HCT116 (cell line): ENCODE data around the gene C1orf50. TPM values are rescaled to one million over a fixed set of nuclear protein-coding genes. Genes with fewer than 3 reads are reported as not detected.
A peak's percentile ranks its signal among the peaks of the same experiment; 100 is the strongest.

Experiments
- ATAC-seq: fragments of 200-7000 bp; cut with Tn5 transposase; 2 replicates; pipeline ENCODE4 v1.9.1; 2020; ENCODE audit warnings: mild to moderate bottlenecking, moderate library complexity
- BruUV-seq: library from RNA; stranded (reverse); fragments of 400-500 nt; replicated peaks from 2 replicates; lab custom pipeline; 2021; lab: Mats Ljungman, UMichigan
- CTCF ChIA-PET: fragments of 300-600 bp; sonication (Branson Sonifier 250); formaldehyde crosslinking; loops from one replicate; lab custom pipeline; 2021; ENCODE audit warnings: antibody characterized with exemption; lab: Charles Lee
- POLR2A ChIA-PET: fragments of 300-600, 350-600 bp; sonication (Branson Sonifier 250); formaldehyde crosslinking; loops from one replicate; lab custom pipeline; 2021; ENCODE audit warnings: antibody characterized with exemption; lab: Charles Lee
- RAD21 ChIA-PET, 2 experiments: fragments of 300-600 bp; sonication (Branson Sonifier 250); formaldehyde crosslinking; loops; one replicate each; lab custom pipeline; 2023; ENCODE audit warnings: low total read pairs in 2 of 2; ENCODE audit not compliant: uncharacterized antibody in 2 of 2, unreplicated experiment in 2 of 2, low non-redundant PET in 1 of 2; lab: Charles Lee
- DNase-seq: peaks from one replicate; pipeline ENCODE4 v3.0.0-alpha.2; 2010; ENCODE audit warnings: low read depth, low spot score
- H2AFZ ChIP-seq: fragments of 200-600 bp; shearing (Covaris generic), sonication (generic); 2 replicates; pipeline ENCODE4 v1.6.1; 2017; ENCODE audit warnings: low read depth, mixed run types, mixed read lengths, antibody characterized with exemption, low read length; ENCODE audit not compliant: poor library complexity, severe bottlenecking
- H3K27ac ChIP-seq: 2 replicates; pipeline ENCODE4 v1.5.1; 2012; ENCODE audit warnings: low read depth, low read length
- H3K27me3 ChIP-seq: fragments of 200-600 bp; sonication (generic); 2 replicates; pipeline ENCODE4 v1.6.1; 2016; ENCODE audit warnings: mixed run types, low read length, mixed read lengths; ENCODE audit not compliant: insufficient read depth
- H3K36me3 ChIP-seq, 2 experiments: fragments of 200-500 bp in 1 of 2; fragments of 200-600 bp in 1 of 2; sonication (Bioruptor generic) in 1 of 2; sonication (generic) in 1 of 2; 2 replicates each; pipeline versions ENCODE4 v1.5.1 to v1.6.1; 2014 to 2016; ENCODE audit warnings: low read length in 2 of 2, inconsistent platforms in 1 of 2, mixed read lengths in 1 of 2, mixed run types in 1 of 2; ENCODE audit not compliant: insufficient read depth in 2 of 2, control insufficient read depth in 1 of 2
- H3K4me1 ChIP-seq, 2 experiments: fragments of 200-600 bp in 1 of 2; sonication (generic) in 1 of 2; 2 replicates each; pipeline versions ENCODE4 v1.5.1 to v1.6.1; 2012 to 2017; ENCODE audit warnings: low read length in 2 of 2, inconsistent platforms in 1 of 2, mild to moderate bottlenecking in 1 of 2, mixed read lengths in 1 of 2, mixed run types in 1 of 2, moderate library complexity in 1 of 2; ENCODE audit not compliant: insufficient read depth in 2 of 2, control insufficient read depth in 1 of 2
- H3K4me2 ChIP-seq: fragments of 200-600 bp; sonication (generic); 2 replicates; pipeline ENCODE4 v1.6.1; 2017; ENCODE audit warnings: mixed run types, low read length, mixed read lengths
- H3K4me3 ChIP-seq, 2 experiments: fragments of 200-600 bp in 1 of 2; sonication (generic) in 1 of 2; replicated peaks in 1 of 2; 2 replicates each; pipeline ENCODE4 v1.5.1; 2011 to 2016; ENCODE audit warnings: low read length in 2 of 2, control low read depth in 1 of 2, low read depth in 1 of 2, mild to moderate bottlenecking in 1 of 2, mixed read lengths in 1 of 2, mixed run types in 1 of 2
- H3K79me2 ChIP-seq: fragments of 200-600 bp; sonication (generic); 2 replicates; pipeline ENCODE4 v1.6.1; 2017; ENCODE audit warnings: mild to moderate bottlenecking, mixed run types, low read length, moderate library complexity, mixed read lengths; ENCODE audit not compliant: insufficient read depth
- H3K9ac ChIP-seq: fragments of 200-600 bp; sonication (generic); 2 replicates; pipeline ENCODE4 v1.6.1; 2016; ENCODE audit warnings: low read length, mixed read lengths
- H3K9me2 ChIP-seq: fragments of 200-600 bp; sonication (generic), shearing (Covaris generic); 2 replicates; pipeline ENCODE4 v1.6.1; 2017; ENCODE audit warnings: mixed run types, mild to moderate bottlenecking, moderate library complexity; ENCODE audit not compliant: insufficient read depth
- H3K9me3 ChIP-seq, 2 experiments: fragments of 200-500 bp in 1 of 2; fragments of 200-600 bp in 1 of 2; sonication (Bioruptor generic) in 1 of 2; sonication (generic) in 1 of 2; 2 replicates each; pipeline ENCODE4 v1.6.1; 2014 to 2017; ENCODE audit warnings: low read length in 2 of 2, mixed read lengths in 2 of 2, inconsistent platforms in 1 of 2, low read depth in 1 of 2, mild to moderate bottlenecking in 1 of 2, mixed run types in 1 of 2, moderate library complexity in 1 of 2; ENCODE audit not compliant: control insufficient read depth in 1 of 2, insufficient read depth in 1 of 2
- H4K20me1 ChIP-seq: fragments of 200-600 bp; sonication (generic), shearing (Covaris generic); 2 replicates; pipeline ENCODE4 v1.6.1; 2017; ENCODE audit warnings: mixed run types, mild to moderate bottlenecking, moderate library complexity; ENCODE audit not compliant: insufficient read depth
- ATF3 ChIP-seq: IDR thresholded peaks from 2 replicates; pipeline ENCODE4 v1.6.1; 2012
- CBX3 ChIP-seq: IDR thresholded peaks from 2 replicates; pipeline ENCODE4 v1.6.1; 2012; ENCODE audit warnings: low read depth
- CEBPB ChIP-seq: IDR thresholded peaks from 2 replicates; pipeline ENCODE4 v1.6.1; 2012; ENCODE audit warnings: low read depth
- CTCF ChIP-seq, 3 experiments: fragments of 200-600 bp in 1 of 3; sonication (generic) in 1 of 3; IDR thresholded peaks in 2 of 3; conservative IDR thresholded peaks in 1 of 3; 2 replicates each; pipeline ENCODE4 v1.5.1; 2012 to 2017; ENCODE audit warnings: low read depth in 2 of 3, low read length in 2 of 3, antibody characterized with exemption in 1 of 3, borderline replicate concordance in 1 of 3, control low read depth in 1 of 3, mild to moderate bottlenecking in 1 of 3, mixed read lengths in 1 of 3, mixed run types in 1 of 3, moderate library complexity in 1 of 3; ENCODE audit not compliant: insufficient read depth in 1 of 3
- ELF1 ChIP-seq: IDR thresholded peaks from 2 replicates; pipeline ENCODE4 v1.6.1; 2012; ENCODE audit warnings: low read depth, borderline replicate concordance
- EZH2 ChIP-seq: fragments of 200-600 bp; sonication (generic); IDR thresholded peaks from 2 replicates; pipeline ENCODE4 v1.6.1; 2017; ENCODE audit warnings: antibody characterized with exemption, mixed run types
- EZH2phosphoT487 ChIP-seq: fragments of 200-600 bp; IDR thresholded peaks from 2 replicates; pipeline ENCODE4 v1.6.1; 2018; ENCODE audit warnings: antibody characterized with exemption, borderline replicate concordance
- FOSL1 ChIP-seq: IDR thresholded peaks from 2 replicates; pipeline ENCODE4 v1.6.1; 2012; ENCODE audit warnings: low read depth
- JUND ChIP-seq: IDR thresholded peaks from 2 replicates; pipeline ENCODE4 v1.6.1; 2012
- MAX ChIP-seq: IDR thresholded peaks from 2 replicates; pipeline ENCODE4 v1.6.1; 2012
- POLR2AphosphoS5 ChIP-seq: IDR thresholded peaks from 2 replicates; pipeline ENCODE4 v1.6.1; 2011; ENCODE audit warnings: mild to moderate bottlenecking, low read depth, low read length, moderate library complexity
- SRF ChIP-seq: IDR thresholded peaks from 2 replicates; pipeline ENCODE4 v1.6.1; 2012; ENCODE audit warnings: low read depth
- TCF7L2 ChIP-seq: IDR thresholded peaks from 2 replicates; pipeline ENCODE4 v1.7.0; 2011; ENCODE audit warnings: borderline replicate concordance, inconsistent platforms; ENCODE audit not compliant: insufficient read depth, insufficient read length; ENCODE audit errors: extremely low read depth
- YY1 ChIP-seq: IDR thresholded peaks from 2 replicates; pipeline ENCODE4 v1.6.1; 2011; ENCODE audit warnings: low read length, low read depth, moderate library complexity, mild to moderate bottlenecking; ENCODE audit not compliant: insufficient replicate concordance; ENCODE audit errors: extremely low read depth
- ZFX ChIP-seq: fragments of 450-650 bp; IDR thresholded peaks from 2 replicates; pipeline ENCODE4 v1.6.1; 2017
- intact Hi-C: fragments of 100-400 bp; cut with micrococcal nuclease; formaldehyde crosslinking; loops from 2 replicates; pipeline ENCODE4 v1.10.0; 2022
- total RNA-seq: library from RNA; stranded (reverse); gene quantifications from one replicate; pipeline ENCODE4 v1.2.1, GENCODE V29; 2021; ENCODE audit not compliant: unreplicated experiment

C1orf50 gene
- total RNA-seq, 1 experiment from 2014 or later, result 5.8 TPM

DNA sequence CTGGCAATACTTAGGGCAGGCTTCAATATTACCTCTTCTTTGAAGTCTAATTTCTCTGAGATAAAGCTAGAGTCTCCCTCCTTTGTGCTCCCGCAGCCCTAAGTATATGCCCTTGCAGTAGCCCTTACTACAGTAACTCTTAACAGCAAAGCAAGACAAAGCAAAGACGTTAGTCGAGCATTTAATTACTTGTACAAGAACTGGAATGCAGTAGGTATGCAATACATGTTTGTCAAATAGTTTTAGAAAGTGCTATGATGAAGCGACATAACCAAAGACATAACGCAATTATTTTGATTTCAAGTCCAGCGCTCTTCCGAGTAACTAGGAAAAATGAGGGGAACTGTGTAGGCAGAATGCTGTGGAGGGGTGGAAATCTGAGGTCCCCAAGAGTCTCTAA, 1.8 kb upstream of the C1orf50 start:
- DNase-seq (no peak), ATAC-seq (no peak)
- CTCF ChIA-PET, result interaction anchor here (1.0 to 3.4 kb wide), 6 partner anchors 7 to 592 kb away, joined by 3 to 25 read pairs (median 8); partner anchors contain the start of gene ZNF691
- peak overlapping the region; percentile 76 to 84 for H3K4me3 ChIP-seq
- no peaks in the 10 kb centered on the region for H3K27me3 ChIP-seq
- POLR2A ChIA-PET, result interaction anchor here (1.0 to 1.9 kb wide), 2 partner anchors 83 to 107 kb away, joined by 4 to 5 read pairs; partner anchors contain the start of genes PPIH and YBX1
- H3K4me2 ChIP-seq, result peak overlapping the region; percentile 77
- RAD21 ChIA-PET, result interaction anchor here in 1 of 2 experiments (1.1 kb wide), 1 partner anchor 81 kb away, joined by 3 read pairs; the partner anchor contains the start of gene ZNF691
- H3K79me2 ChIP-seq, result peaks cover 19% of the 10 kb centered on the region
- no peak overlapping the region for H2AFZ ChIP-seq
- TSS peak; percentile 48 for BruUV-seq
- H3K9me2 ChIP-seq, result no peaks in the 10 kb centered on the region
- H3K36me3 ChIP-seq, result peaks cover 0 to 4% of the 10 kb centered on the region in 2 experiments; a peak in 2 of 4 replicates
- H4K20me1 ChIP-seq, result no peaks in the 10 kb centered on the region; the same call in 1 of the 2 replicates
- TF ChIP-seq CBX3 (no peak), POLR2AphosphoS5 (no peak), SRF (peak; percentile 18; the same call in 1 of the 2 replicates)
- H3K9ac ChIP-seq, result peak overlapping the region; percentile 81; the same call in 1 of the 2 replicates
- no peak overlapping the region for H3K27ac ChIP-seq
- no peaks in the 10 kb centered on the region for H3K9me3 ChIP-seq
- H3K4me1 ChIP-seq, result peaks cover 11 to 18% of the 10 kb centered on the region in 2 experiments; a peak in 3 of 4 replicates
- intact Hi-C loops, result loop anchor here (10.0 kb wide), 1 partner anchor 1420 kb away; no protein-coding TSS in a partner anchor

DNA sequence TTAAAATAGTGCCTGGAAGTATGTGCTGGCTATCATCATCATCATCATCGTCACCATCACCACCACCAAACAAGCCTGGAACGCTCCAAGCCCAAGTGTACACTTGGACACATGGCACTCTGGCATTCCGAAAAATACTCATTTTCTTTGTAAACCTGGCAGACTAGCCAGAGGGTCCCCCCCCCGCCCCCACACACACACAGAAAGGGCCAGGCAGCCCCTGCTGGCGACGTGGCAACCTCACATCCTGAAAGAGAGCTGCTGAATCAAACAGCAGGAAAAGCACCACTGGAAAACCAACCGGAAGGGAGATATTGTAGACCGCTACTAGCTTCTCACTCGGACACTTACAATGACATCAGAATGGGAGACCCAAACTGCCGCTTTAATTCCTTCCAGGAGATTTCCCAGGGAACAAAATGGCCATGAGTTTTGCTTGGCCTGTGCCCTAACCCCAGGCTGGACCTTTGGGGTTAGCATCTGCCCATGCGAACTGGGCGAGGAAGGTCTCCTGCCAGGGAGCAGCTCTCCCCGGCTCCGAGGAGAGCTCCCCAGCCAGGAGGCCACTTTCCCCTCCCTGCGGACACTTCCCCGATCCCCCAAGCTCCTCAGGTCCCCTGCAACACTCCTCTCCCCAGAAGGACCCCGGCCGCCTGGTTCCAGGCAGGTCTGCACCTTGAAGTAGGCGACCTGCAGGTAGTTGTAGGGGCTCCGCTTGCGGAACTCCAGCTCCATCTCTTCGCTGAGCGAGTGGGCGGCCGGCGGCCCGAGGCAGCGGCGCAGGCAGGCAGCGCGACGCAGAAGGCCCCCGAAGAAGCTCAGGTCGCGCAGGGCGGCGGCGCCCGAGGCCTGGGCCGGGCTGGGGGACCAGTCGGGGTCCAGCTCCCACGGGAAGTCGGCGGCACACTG, 963 bp upstream of the C1orf50 start:
- Histone ChIP-seq H3K27me3 (no peaks in the 10 kb centered on the region), H3K9ac (peak overlapping the region; percentile 81), H2AFZ (peak overlapping the region; percentile 60), H3K27ac (peak overlapping the region; percentile 70), H4K20me1 (no peaks in the 10 kb centered on the region; the same call in 1 of the 2 replicates), H3K4me3 (peak overlapping the region; percentile 76 to 84), H3K4me2 (peak overlapping the region; percentile 77), H3K79me2 (peaks cover 19% of the 10 kb centered on the region), H3K9me3 (no peaks in the 10 kb centered on the region), H3K9me2 (no peaks in the 10 kb centered on the region), H3K36me3 (peaks cover 0 to 4% of the 10 kb centered on the region in 2 experiments; a peak in 2 of 4 replicates), H3K4me1 (peaks cover 11 to 18% of the 10 kb centered on the region in 2 experiments; a peak in 3 of 4 replicates)
- ATAC-seq (peak; percentile 33), DNase-seq (peak; percentile 40)
- ChIA-PET POLR2A (interaction anchor here (1.0 to 1.9 kb wide), 3 partner anchors 12 to 108 kb away, joined by 4 to 5 read pairs (median 4); partner anchors contain the start of genes PPIH and YBX1), CTCF (interaction anchor here (0.7 to 3.4 kb wide), 12 partner anchors 8 to 1445 kb away, joined by 3 to 25 read pairs (median 5); partner anchors contain the start of gene ZNF691), RAD21 (interaction anchor here (0.7 to 1.7 kb wide), 4 partner anchors 9 to 308 kb away, joined by 3 to 8 read pairs (median 4); partner anchors contain the start of gene ZNF691 (in 1 of the 2))
- intact Hi-C loops, result loop anchor here (10.0 kb wide), 1 partner anchor 1421 kb away; no protein-coding TSS in a partner anchor
- BruUV-seq, result no TSS peak
- no peak for TF ChIP-seq FOSL1
- TF ChIP-seq JUND, result no peak
- TF ChIP-seq ELF1, result no peak
- no peak for TF ChIP-seq EZH2phosphoT487
- no peak for TF ChIP-seq TCF7L2
- 0 out of 2 replicates have a peak, but pooled peaks have one; percentile 75 for TF ChIP-seq ZFX
- TF ChIP-seq CEBPB, result no peak
- no peak for TF ChIP-seq YY1
- TF ChIP-seq ATF3, result no peak
- peak in 2 of 3 experiments; percentile 63 to 68; a peak in 4 of 6 replicates for TF ChIP-seq CTCF (IDR thresholded peaks at IDR 0.05 in 2 of 3, conservative IDR thresholded peaks at IDR 0.05 in 1 of 3; ENCODE audit: borderline replicate concordance in 1 of 3, insufficient read depth in 1 of 3, low read depth in 2 of 3, low read length in 2 of 3)
- no peak for TF ChIP-seq EZH2
- no peak for TF ChIP-seq CBX3
- TF ChIP-seq MAX, result peak; percentile 27; the same call in 1 of the 2 replicates
